ENCODE results near the gene POLN. TPM values are rescaled to one million over a fixed set of nuclear protein-coding genes. Genes with fewer than 3 reads are reported as not detected.

POLN gene
- total RNA-seq, 4 donors from 2014 or later: 3.3 to 9.6 (median 5.5) TPM

GRCh38 chr4:2116687-2117400 lies 125.1 kb downstream of the POLN start:
- no peak for TF ChIP-seq EP300 (IDR thresholded peaks at IDR 0.05)
- TF ChIP-seq POLR2A (IDR thresholded peaks at IDR 0.05): no peak
- TF ChIP-seq, protein P1, sequence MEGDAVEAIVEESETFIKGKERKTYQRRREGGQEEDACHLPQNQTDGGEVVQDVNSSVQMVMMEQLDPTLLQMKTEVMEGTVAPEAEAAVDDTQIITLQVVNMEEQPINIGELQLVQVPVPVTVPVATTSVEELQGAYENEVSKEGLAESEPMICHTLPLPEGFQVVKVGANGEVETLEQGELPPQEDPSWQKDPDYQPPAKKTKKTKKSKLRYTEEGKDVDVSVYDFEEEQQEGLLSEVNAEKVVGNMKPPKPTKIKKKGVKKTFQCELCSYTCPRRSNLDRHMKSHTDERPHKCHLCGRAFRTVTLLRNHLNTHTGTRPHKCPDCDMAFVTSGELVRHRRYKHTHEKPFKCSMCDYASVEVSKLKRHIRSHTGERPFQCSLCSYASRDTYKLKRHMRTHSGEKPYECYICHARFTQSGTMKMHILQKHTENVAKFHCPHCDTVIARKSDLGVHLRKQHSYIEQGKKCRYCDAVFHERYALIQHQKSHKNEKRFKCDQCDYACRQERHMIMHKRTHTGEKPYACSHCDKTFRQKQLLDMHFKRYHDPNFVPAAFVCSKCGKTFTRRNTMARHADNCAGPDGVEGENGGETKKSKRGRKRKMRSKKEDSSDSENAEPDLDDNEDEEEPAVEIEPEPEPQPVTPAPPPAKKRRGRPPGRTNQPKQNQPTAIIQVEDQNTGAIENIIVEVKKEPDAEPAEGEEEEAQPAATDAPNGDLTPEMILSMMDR (IDR thresholded peaks at IDR 0.05): no peak
- H3K27me3 ChIP-seq: no peaks in the 10 kb centered on the region
- H3K36me3 ChIP-seq: no peaks in the 10 kb centered on the region
- no peaks in the 10 kb centered on the region for H3K4me1 ChIP-seq
- H3K4me3 ChIP-seq: no peak overlapping the region
- H3K27ac ChIP-seq: no peak overlapping the region
- WGBS, 2 donors: 79 to 87% methylated on average over 6 of the region's 6 CpGs
- no peak for DNase-seq (ENCODE audit: low spot score in 2 of 2)
- no peaks in the 10 kb centered on the region for H3K9me3 ChIP-seq

DNA sequence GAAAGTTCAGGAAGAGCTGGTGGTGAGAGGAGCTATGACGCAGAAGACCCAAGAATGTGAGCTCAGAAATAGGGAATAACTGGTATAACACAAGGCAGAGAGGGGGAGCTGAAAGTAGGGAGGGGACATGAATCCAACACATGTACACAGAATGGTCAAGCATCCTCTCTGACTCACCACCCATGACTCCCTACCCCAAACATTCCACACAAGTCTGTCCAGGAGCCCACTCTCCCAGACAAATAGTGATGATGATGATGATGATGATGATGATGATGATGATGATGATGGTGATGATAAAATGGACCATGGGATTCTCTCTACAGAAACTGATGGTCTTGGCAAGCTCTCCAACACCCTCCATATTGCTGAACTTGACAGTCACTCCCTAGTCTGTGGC lies 136.4 kb downstream of the POLN start:
- Histone ChIP-seq H3K9me3 (peaks cover 0 to 39% (median 12%) of the 10 kb centered on the region in 4 donors), H3K27me3 (no peaks in the 10 kb centered on the region), H3K27ac (no peak overlapping the region), H3K4me3 (no peak overlapping the region), H3K36me3 (no peaks in the 10 kb centered on the region), H3K4me1 (no peaks in the 10 kb centered on the region)
- TF ChIP-seq EP300 (IDR thresholded peaks at IDR 0.05) (no peak), POLR2A (IDR thresholded peaks at IDR 0.05) (no peak)
- TF ChIP-seq, protein P1 (IDR thresholded peaks at IDR 0.05): no peak
- 92 to 95% methylated on average over 1 of the region's 1 CpG for WGBS, 2 donors
- DNase-seq (ENCODE audit: low spot score in 2 of 2): no peak

DNA sequence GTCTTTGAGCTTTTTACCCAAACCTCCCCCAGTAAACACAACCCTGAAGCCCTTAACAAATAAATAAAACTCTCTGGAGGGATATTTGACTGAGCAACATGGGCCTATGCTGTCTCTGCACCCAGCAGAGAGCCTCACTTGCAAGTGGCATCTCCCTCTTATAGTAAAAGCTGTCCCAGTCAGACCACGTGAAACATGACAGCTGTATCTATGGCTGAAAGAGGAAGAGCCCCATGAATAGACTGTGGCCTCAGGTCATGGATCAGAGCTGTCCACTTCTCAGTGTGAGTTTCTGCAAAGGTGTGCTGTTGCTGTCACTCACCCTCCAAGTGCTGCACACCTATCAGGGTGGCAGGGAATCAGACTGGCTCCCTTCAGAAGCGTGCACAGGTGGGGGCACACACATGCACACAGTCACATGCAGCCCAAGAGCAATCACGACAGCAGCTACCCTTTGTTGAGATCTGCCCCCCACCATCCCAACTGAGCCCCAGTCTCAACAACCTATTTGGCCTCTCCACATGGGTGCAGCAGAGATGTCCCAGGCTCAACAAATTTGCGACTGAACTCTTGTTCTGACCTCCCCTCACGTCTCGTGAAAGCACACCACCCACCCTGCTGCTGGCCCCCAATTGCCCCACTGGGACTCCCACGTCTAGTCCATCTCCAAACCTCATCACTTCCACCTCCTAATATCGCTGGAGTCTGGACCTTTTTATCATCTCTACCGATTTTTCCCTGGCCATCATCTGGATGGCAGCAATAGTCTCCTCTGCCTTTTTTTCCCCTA lies 137.2 kb downstream of the POLN start:
- Histone ChIP-seq H3K27ac (no peak overlapping the region), H3K27me3 (no peaks in the 10 kb centered on the region), H3K36me3 (no peaks in the 10 kb centered on the region), H3K4me1 (no peaks in the 10 kb centered on the region), H3K4me3 (no peak overlapping the region), H3K9me3 (peaks cover 0 to 39% (median 12%) of the 10 kb centered on the region in 4 donors)
- no peak for DNase-seq (ENCODE audit: low spot score in 2 of 2)
- WGBS, 2 donors: 76 to 85% methylated on average over 9 of the region's 9 CpGs
- TF ChIP-seq EP300 (IDR thresholded peaks at IDR 0.05): no peak
- TF ChIP-seq, protein P1 (IDR thresholded peaks at IDR 0.05): no peak
- no peak for TF ChIP-seq POLR2A (IDR thresholded peaks at IDR 0.05)

GRCh38 chr4:2103843-2104547 lies 137.9 kb downstream of the POLN start:
- TF ChIP-seq POLR2A (IDR thresholded peaks at IDR 0.05) (no peak), EP300 (IDR thresholded peaks at IDR 0.05) (no peak)
- TF ChIP-seq, protein P1 (IDR thresholded peaks at IDR 0.05): no peak
- Histone ChIP-seq H3K27me3 (no peaks in the 10 kb centered on the region), H3K36me3 (no peaks in the 10 kb centered on the region), H3K27ac (no peak overlapping the region), H3K9me3 (peaks cover 0 to 39% (median 12%) of the 10 kb centered on the region in 4 donors), H3K4me3 (no peak overlapping the region), H3K4me1 (no peaks in the 10 kb centered on the region)
- no peak for DNase-seq (ENCODE audit: low spot score in 2 of 2)
- 77 to 88% methylated on average over 2 of the region's 2 CpGs for whole genome bisulfite sequencing, 2 donors

Data from tibial nerve (tissue), 4 donors.